Osteoblast (primary cell): ENCODE results near the gene SIN3A. TPM values are rescaled to one million over a fixed set of nuclear protein-coding genes. Genes with fewer than 3 reads are reported as not detected.

Experiments used
- DNase-seq: peaks from one replicate; pipeline ENCODE4 v3.0.0; 2011; ENCODE audit warnings: low spot score, mixed read lengths; ENCODE audit not compliant: insufficient read length; ENCODE audit errors: missing footprints
- H2AFZ ChIP-seq: 2 replicates; pipeline ENCODE4 v1.6.0; 2011; ENCODE audit warnings: mild to moderate bottlenecking, low read length
- H3K27ac ChIP-seq: 2 replicates; pipeline ENCODE4 v1.5.1; 2011; ENCODE audit warnings: mild to moderate bottlenecking, low read depth, low read length, moderate library complexity
- H3K27me3 ChIP-seq: 2 replicates; pipeline ENCODE4 v1.6.0; 2012; ENCODE audit warnings: mild to moderate bottlenecking, control low read depth, inconsistent platforms, low read length, moderate library complexity; ENCODE audit not compliant: insufficient read depth
- H3K36me3 ChIP-seq: 2 replicates; pipeline ENCODE4 v1.5.1; 2011; ENCODE audit warnings: mild to moderate bottlenecking, low read length, control low read depth, moderate library complexity; ENCODE audit not compliant: insufficient read depth
- H3K4me1 ChIP-seq: 2 replicates; pipeline ENCODE4 v1.5.1; 2011; ENCODE audit warnings: mild to moderate bottlenecking, low read length, control low read depth, moderate library complexity; ENCODE audit not compliant: insufficient read depth
- H3K4me2 ChIP-seq: 2 replicates; pipeline ENCODE4 v1.6.0; 2011; ENCODE audit warnings: mild to moderate bottlenecking, low read length; ENCODE audit not compliant: insufficient read depth
- H3K4me3 ChIP-seq: fragments of 200-600 bp; sonication (generic); 3 replicates; pipeline ENCODE4 v1.5.1; 2012; ENCODE audit warnings: mild to moderate bottlenecking, low read length, inconsistent platforms; ENCODE audit not compliant: insufficient read depth
- H3K79me2 ChIP-seq: 2 replicates; pipeline ENCODE4 v1.6.0; 2012; ENCODE audit warnings: mild to moderate bottlenecking, low read length, control low read depth, inconsistent platforms; ENCODE audit not compliant: insufficient read depth
- H3K9me3 ChIP-seq: 2 replicates; pipeline ENCODE4 v1.5.1; 2011; ENCODE audit warnings: low read depth, low read length, control low read depth
- H4K20me1 ChIP-seq: 2 replicates; pipeline ENCODE4 v1.6.0; 2012; ENCODE audit warnings: mild to moderate bottlenecking, low read length, control low read depth; ENCODE audit not compliant: insufficient read depth
- total RNA-seq: library from RNA; depleted of rRNA; stranded (reverse); fragments of >200 nt; gene quantifications from 2 replicates; pipeline ENCODE4 v1.2.3, GENCODE V29; 2012
- TF ChIP-seq, protein P1 (sequence below): IDR thresholded peaks from 2 replicates; pipeline ENCODE4 v1.5.1; 2011; ENCODE audit warnings: mild to moderate bottlenecking, low read depth, low read length, moderate library complexity; ENCODE audit errors: extremely low read depth

The SIN3A gene
- total RNA-seq, 1 donor = 36.2 TPM

- Histone ChIP-seq H3K79me2 (no peaks in the 10 kb centered on the region), H2AFZ (no peak overlapping the region), H4K20me1 (no peaks in the 10 kb centered on the region), H3K4me1 (no peaks in the 10 kb centered on the region), H3K36me3 (peaks cover 74% of the 10 kb centered on the region), H3K27ac (no peak overlapping the region), H3K4me3 (no peak overlapping the region), H3K27me3 (no peaks in the 10 kb centered on the region), H3K9me3 (no peaks in the 10 kb centered on the region), H3K4me2 (no peak overlapping the region)
- TF ChIP-seq, protein P1, sequence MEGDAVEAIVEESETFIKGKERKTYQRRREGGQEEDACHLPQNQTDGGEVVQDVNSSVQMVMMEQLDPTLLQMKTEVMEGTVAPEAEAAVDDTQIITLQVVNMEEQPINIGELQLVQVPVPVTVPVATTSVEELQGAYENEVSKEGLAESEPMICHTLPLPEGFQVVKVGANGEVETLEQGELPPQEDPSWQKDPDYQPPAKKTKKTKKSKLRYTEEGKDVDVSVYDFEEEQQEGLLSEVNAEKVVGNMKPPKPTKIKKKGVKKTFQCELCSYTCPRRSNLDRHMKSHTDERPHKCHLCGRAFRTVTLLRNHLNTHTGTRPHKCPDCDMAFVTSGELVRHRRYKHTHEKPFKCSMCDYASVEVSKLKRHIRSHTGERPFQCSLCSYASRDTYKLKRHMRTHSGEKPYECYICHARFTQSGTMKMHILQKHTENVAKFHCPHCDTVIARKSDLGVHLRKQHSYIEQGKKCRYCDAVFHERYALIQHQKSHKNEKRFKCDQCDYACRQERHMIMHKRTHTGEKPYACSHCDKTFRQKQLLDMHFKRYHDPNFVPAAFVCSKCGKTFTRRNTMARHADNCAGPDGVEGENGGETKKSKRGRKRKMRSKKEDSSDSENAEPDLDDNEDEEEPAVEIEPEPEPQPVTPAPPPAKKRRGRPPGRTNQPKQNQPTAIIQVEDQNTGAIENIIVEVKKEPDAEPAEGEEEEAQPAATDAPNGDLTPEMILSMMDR = no peak
- DNase-seq = no peak
These were observed 70.7 kb downstream of the SIN3A start for GRCh38 chr15:75380773-75381172.

DNA sequence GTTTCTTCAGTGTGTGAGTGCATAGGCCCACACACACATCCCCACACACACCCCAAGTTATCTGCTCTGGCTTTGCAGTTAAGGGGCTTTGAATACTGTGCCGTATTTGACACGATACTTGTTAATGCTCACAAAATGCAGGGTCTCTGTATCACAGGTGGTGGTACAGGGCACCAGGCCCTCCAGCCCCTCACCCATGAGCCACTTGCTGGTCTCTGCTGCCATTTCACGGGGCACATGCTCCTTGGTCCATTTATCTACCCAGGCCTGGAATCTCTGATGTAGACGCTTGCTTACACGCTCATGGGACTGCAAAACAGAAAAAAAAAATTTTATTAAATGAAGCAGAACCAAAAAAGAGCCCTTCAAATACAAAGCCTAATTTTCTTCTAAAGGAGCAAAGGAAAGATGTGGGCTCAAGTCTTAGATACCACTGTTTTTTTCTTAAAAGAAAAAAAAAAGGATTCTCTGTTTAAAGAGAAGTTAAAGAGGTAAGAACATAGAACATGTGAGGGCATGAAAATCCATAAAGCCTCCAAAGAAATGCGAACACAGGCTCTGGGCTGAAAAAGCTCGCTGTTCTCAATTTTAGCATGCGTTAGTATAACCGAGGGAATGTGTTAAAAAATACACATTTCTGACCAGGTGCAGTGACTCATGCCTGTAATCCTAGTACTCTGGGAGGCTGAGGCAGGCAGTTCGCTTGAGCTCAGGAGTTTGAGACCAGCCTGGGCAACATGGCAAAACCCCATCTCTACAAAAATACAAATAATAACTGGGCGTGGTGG is 79.4 kb downstream of the SIN3A start:
- Histone ChIP-seq H3K4me3 (no peak overlapping the region), H3K27ac (no peak overlapping the region), H3K4me1 (peaks cover 21% of the 10 kb centered on the region), H3K27me3 (no peaks in the 10 kb centered on the region), H3K4me2 (no peak overlapping the region), H4K20me1 (peaks cover 8% of the 10 kb centered on the region), H3K79me2 (peaks cover 23% of the 10 kb centered on the region), H3K36me3 (peaks cover 58% of the 10 kb centered on the region), H3K9me3 (no peaks in the 10 kb centered on the region), H2AFZ (no peak overlapping the region)
- TF ChIP-seq, protein P1 = no peak
- no peak for DNase-seq

GRCh38 chr15:75371486-75371885 is 80.0 kb downstream of the SIN3A start:
- Histone ChIP-seq H3K4me2 (no peak overlapping the region), H3K4me1 (peaks cover 21% of the 10 kb centered on the region), H3K27ac (no peak overlapping the region), H3K79me2 (peaks cover 23% of the 10 kb centered on the region), H3K4me3 (no peak overlapping the region), H3K27me3 (no peaks in the 10 kb centered on the region), H3K36me3 (peaks cover 58% of the 10 kb centered on the region), H3K9me3 (no peaks in the 10 kb centered on the region), H4K20me1 (peaks cover 12% of the 10 kb centered on the region), H2AFZ (no peak overlapping the region)
- TF ChIP-seq, protein P1 = no peak
- DNase-seq = no peak

GRCh38 chr15:75369897-75370581 is 81.5 kb downstream of the SIN3A start:
- Histone ChIP-seq H3K27ac (peak overlapping the region; percentile 62), H3K4me3 (no peak overlapping the region), H3K4me2 (peak overlapping the region; percentile 89), H3K79me2 (peaks cover 20% of the 10 kb centered on the region), H3K27me3 (no peaks in the 10 kb centered on the region), H2AFZ (no peak overlapping the region), H3K9me3 (no peaks in the 10 kb centered on the region), H3K4me1 (peaks cover 21% of the 10 kb centered on the region), H3K36me3 (peaks cover 58% of the 10 kb centered on the region), H4K20me1 (peaks cover 12% of the 10 kb centered on the region)
- no peak for DNase-seq
- TF ChIP-seq, protein P1 = no peak
